Esophagus muscularis mucosa (tissue), 4 donors: ENCODE results near the gene CNNM4.

Experiments
- EP300 ChIP-seq: sonication (generic); formaldehyde crosslinking; IDR thresholded peaks from one replicate; pipeline ENCODE4 v1.6.1; 2017; ENCODE audit warnings: antibody characterized with exemption
- POLR2AphosphoS5 ChIP-seq, 2 donors: sonication (generic); formaldehyde crosslinking; IDR thresholded peaks; one replicate each; pipeline ENCODE4 v1.6.1; 2017; ENCODE audit warnings: antibody characterized with exemption in 2 of 2
- TF ChIP-seq, protein P1 (sequence below), 3 experiments: fragments of 200-600 bp in 2 of 3; fragments of 450-650 bp in 1 of 3; sonication (generic) in 2 of 3; IDR thresholded peaks; one replicate each; pipeline ENCODE4 v1.5.1; 2017 to 2019; ENCODE audit warnings: antibody characterized with exemption in 3 of 3, mild to moderate bottlenecking in 2 of 3, moderate library complexity in 1 of 3

DNA sequence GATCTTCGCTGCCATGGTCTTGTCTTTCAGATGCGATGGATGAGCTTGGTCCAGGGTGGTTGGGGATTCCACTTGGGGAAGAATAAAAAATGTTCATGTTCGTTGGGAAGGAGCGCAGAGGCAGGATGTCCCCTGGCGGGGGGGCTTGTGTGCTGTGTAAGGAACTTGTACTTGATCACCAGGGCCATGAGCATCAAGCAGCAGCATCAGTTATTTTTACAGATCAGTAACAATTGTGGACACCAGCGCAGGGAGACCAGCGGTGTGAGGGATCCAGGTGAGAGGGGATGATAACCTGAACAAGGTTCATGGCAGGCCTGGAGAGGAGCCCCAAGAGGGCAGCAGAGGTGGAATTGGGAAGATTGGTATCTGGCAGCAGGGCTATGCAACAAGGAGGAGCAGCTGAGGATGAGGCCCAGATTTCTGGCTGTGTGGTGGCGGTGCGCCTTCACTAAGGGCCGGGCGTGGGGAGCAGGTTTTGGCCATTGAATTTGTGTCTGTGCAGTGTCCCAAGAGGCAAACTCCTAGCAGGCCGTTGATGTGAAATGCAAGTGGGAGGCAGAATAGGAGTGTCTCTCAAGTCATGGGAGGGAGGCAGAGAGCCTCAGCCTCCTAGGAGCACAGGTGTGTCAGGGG is 59.3 kb downstream of the CNNM4 start:
- no peak for TF ChIP-seq POLR2AphosphoS5 (IDR thresholded peaks at IDR 0.05)
- TF ChIP-seq, protein P1, sequence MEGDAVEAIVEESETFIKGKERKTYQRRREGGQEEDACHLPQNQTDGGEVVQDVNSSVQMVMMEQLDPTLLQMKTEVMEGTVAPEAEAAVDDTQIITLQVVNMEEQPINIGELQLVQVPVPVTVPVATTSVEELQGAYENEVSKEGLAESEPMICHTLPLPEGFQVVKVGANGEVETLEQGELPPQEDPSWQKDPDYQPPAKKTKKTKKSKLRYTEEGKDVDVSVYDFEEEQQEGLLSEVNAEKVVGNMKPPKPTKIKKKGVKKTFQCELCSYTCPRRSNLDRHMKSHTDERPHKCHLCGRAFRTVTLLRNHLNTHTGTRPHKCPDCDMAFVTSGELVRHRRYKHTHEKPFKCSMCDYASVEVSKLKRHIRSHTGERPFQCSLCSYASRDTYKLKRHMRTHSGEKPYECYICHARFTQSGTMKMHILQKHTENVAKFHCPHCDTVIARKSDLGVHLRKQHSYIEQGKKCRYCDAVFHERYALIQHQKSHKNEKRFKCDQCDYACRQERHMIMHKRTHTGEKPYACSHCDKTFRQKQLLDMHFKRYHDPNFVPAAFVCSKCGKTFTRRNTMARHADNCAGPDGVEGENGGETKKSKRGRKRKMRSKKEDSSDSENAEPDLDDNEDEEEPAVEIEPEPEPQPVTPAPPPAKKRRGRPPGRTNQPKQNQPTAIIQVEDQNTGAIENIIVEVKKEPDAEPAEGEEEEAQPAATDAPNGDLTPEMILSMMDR (IDR thresholded peaks at IDR 0.05), result no peak
- no peak for TF ChIP-seq EP300
